C4-2B (cell line): Measurements from ENCODE around the gene OCA2.

ENCODE experiments used
- H3K27ac ChIP-seq: fragments of 450-650 bp; 2 replicates; pipeline ENCODE4 v1.5.1; 2017
- CTCF ChIP-seq: fragments of 450-650 bp; conservative IDR thresholded peaks from 2 replicates; pipeline ENCODE4 v1.5.1; 2017; ENCODE audit warnings: mild to moderate bottlenecking
- ZFX ChIP-seq: fragments of 450-650 bp; IDR thresholded peaks from 2 replicates; pipeline ENCODE4 v1.6.1; 2017

OCA2 gene

GRCh38 chr15:28100516-28101195 is 1.5 kb upstream of the OCA2 start:
- TF ChIP-seq ZFX (no peak), CTCF (no peak)
- H3K27ac ChIP-seq, result no peak overlapping the region

DNA sequence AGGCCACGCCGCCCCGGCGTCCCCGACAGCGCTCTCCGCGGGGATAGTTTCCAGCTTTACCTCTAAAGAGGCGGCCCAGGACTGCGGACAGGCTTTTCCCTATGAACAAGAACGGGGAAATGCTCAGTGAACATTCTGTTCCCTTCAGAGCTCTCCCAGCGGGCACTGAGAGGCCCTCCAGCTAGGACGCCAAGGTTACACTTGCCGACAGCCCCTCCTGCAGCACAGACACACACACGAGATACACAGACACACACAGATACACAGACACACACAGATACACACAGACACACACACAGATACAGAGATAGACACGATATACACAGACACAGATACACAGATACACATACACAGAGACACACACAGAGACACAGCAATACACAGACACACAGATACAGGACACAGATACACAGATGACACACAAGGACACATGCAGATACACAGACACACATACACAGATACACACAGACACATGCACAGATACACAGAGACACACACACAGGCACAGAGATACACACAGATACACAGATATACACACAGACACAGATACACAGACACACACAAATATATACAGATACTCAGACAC is 533 bp upstream of the OCA2 start:
- H3K27ac ChIP-seq, result no peak overlapping the region
- TF ChIP-seq CTCF (no peak), ZFX (no peak)

GRCh38 chr15:28098360-28098765 is 752 bp downstream of the OCA2 start:
- H3K27ac ChIP-seq, result no peak overlapping the region
- TF ChIP-seq CTCF, result no peak
- no peak for TF ChIP-seq ZFX

DNA sequence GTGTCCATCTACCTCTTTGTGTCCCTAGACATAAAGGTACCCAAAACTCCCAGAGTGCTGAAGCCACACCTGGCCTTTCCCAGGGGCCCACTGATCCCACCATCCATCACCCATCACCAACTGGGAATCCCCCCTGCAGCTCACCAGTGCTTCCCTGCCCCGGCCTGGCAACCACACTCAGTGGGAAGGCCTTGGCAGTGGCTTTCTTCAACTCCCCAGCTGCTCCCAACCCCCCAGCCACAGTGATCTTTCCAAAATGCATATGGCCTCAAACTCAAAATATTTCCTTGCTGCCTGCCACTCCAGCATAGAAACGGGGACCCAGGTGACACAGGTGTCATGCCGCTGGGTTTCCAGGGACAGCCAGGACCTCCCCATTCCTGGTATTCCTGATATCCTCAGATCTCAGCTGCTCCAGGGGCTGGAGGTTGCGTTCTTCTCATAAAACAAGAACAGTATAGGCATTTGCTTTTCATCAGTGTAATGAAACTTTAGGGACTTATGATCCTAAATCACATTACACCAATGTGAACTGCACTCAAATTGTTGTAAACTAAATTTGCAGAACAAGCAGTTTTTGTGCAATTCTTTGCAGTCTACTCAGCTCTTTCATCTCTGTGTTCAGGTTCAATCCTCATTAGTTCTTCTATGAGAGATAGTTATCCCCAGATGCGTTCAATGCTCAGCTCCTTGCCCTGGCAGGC is 1.3 kb downstream of the OCA2 start:
- TF ChIP-seq ZFX (no peak), CTCF (no peak)
- H3K27ac ChIP-seq, result no peak overlapping the region

- TF ChIP-seq ZFX, result no peak
- no peak for TF ChIP-seq CTCF
- no peak overlapping the region for H3K27ac ChIP-seq
These were observed 2.3 kb downstream of the OCA2 start for GRCh38 chr15:28096670-28097431.

GRCh38 chr15:28096411-28096669 is 2.8 kb downstream of the OCA2 start:
- no peak for TF ChIP-seq CTCF
- no peak for TF ChIP-seq ZFX
- H3K27ac ChIP-seq, result no peak overlapping the region
